Renal cortical epithelial cell (primary cell): ENCODE results near the gene DES. TPM values are rescaled to one million over a fixed set of nuclear protein-coding genes. Genes with fewer than 3 reads are reported as not detected.

Source experiments
- DNase-seq: peaks from one replicate; pipeline ENCODE4 v3.0.0-alpha.2; 2011; ENCODE audit warnings: low read depth
- total RNA-seq: library from RNA; depleted of rRNA; stranded (reverse); fragments of >200 nt; gene quantifications from 2 replicates; pipeline ENCODE4 v1.2.3, GENCODE V29; 2014

Gene DES
- total RNA-seq, 1 donor from 2014 or later, result 0.30 TPM

DNA sequence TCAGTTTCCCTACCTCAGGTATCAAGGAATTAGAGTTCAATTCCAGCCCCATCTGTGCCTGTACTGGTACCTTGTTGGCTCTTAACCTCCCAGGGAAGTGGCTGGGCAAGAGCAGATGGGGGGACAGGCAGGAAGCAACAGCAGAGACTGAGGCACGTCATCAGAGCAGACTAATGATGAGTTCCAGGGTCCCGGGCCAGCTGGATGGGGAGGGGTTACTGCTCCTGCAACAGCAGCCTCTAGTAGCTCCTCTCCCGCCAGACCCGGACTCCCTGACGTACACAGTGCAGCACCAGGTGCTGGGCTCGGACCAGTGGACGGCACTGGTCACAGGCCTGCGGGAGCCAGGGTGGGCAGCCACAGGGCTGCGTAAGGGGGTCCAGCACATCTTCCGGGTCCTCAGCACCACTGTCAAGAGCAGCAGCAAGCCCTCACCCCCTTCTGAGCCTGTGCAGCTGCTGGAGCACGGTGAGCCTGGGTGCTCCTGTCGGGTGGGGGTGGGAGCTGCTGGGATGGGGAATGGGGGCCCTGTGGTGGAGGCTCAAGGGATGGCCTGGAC, 54.5 kb downstream of the DES start:
- no peak for DNase-seq

DNA sequence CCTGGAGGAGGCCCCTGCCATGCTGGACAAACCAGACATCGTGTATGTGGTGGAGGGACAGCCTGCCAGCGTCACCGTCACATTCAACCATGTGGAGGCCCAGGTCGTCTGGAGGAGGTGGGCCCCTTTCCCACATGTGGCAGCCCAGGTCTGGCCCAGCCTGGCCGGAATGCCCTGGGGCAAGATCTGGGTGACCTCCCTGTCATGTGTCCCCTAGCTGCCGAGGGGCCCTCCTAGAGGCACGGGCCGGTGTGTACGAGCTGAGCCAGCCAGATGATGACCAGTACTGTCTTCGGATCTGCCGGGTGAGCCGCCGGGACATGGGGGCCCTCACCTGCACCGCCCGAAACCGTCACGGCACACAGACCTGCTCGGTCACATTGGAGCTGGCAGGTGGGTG, 55.3 kb downstream of the DES start:
- no peak for DNase-seq

DNA sequence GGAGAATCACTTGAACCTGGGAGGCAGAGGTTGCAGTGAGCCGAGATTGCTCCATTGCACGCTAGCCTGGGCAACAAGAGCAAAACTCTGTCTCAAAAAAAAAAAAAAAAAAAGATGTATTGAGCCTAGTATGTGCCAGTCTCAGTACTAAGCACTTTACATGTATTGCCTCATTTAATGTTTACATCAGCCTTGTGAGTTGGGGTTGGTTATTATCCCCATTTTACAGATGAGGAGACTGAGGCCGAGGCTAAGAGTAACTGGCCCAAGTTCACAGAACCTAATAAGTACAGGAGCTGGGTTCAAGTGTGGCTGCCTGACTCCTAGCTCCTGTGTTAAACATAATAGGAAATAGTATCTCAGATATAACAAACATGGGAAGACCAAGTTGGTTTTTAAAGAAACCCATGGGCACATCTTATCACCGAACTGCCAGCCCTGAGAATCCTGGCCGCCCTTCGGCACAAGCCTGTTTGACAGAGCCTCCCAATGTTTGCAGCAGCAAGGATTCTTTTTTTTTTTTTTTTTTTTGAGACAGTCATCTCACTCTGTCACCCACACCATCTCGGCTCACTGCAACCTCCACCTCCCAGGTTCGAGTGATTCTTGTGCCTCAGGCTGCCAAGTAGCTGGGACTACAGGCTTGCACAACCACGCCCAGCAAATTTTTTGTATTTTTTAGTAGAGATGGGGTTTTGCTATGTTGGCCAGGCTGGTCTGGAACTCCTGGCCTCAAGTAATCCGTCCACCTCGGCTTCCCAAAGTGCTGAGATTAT, 56.3 kb downstream of the DES start:
- no peak for DNase-seq

DNA sequence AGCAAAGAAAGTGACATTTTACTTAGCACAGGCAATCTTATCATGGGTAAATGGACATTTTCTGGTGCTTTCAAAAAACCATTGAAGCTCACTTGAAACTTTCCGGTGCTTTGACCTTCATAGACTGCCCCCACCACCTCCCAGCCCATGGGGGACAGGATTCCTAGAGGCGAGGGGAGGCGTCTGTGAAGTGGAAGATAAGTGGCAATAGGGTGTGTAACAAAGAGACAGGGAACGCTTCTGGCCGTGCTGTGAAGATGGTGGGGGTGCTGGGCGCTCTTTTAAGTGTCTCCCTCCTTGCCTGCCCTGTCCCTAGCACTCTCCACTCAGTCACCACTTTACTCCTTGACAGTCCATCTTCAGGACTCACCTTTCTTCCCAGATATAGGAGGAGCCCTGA, 57.1 kb downstream of the DES start:
- no peak for DNase-seq

DNA sequence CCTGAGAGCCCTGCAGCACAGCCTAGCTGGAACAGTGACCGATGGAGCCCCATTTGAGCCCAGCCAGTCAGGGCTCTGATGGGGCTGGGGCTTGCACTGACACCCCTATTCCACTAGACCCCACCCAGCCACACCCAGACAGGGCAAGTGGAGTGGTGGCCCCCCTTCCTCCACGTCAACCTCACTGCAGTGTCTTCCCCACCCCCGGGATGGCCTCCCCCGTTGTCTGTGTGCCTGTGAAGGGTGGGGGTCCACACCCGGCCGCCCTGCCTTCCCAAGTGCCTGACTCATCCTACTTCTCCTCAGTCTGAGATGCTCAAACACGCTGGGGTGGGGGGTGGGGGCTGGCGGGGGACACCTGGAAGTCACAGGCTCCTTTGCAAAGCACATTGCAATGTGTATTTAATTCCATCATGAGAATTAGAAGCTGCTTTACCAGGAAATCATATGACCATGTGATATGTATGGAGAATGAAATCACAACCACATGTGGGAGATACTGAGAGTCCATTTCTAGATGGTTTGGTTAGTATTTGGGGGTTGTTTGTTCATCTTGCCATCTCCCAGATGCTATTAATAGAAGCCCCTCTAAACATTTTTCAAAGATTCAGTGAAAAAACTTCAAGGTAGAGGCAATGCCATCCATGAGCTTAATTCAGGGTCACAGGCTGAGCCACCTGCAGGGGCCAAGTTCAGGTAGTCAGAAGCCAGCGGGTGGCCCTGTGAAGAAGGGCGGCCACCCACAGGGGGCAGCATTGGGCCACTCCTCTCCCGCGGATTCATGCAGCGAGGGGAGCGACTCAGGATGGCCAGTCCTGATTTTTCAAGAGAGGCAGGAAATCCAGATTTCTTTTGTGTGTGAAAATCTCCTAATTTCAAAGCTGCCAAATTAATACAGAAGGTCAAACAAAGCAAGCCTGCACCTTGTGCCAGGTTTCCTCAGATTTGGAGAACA, 57.8 kb downstream of the DES start:
- peak; percentile 27 for DNase-seq

Other genes starting within 250 kb of the DES start
- gene SLC23A3, start 248.3 kb upstream of the DES start, total RNA-seq, result 1.0 and 1.6 TPM in 2 replicates
- gene CNPPD1, start 241.5 kb upstream of the DES start, total RNA-seq, result 39.1 and 46.3 TPM in 2 replicates
- 65.6 and 73.5 TPM in 2 replicates for gene RETREG2, start 240.1 kb upstream of the DES start, total RNA-seq
- 18.4 and 30.9 TPM in 2 replicates for gene ZFAND2B, start 211.6 kb upstream of the DES start, total RNA-seq
- gene ABCB6, start 199.4 kb upstream of the DES start, total RNA-seq, result 17.2 and 23.9 TPM in 2 replicates
- gene ATG9A, start 188.7 kb upstream of the DES start, total RNA-seq, result 21.2 and 78.7 TPM in 2 replicates
- gene ANKZF1, start 188.6 kb upstream of the DES start, total RNA-seq, result 35.8 and 53.4 TPM in 2 replicates
- 9.8 and 12.9 TPM in 2 replicates for gene GLB1L, start 172.9 kb upstream of the DES start, total RNA-seq
- 30.7 and 52.7 TPM in 2 replicates for gene STK16, start 172.9 kb upstream of the DES start, total RNA-seq
- gene TUBA4B, start 165.1 kb upstream of the DES start, total RNA-seq, result 0.25 TPM in 1 of 2 replicates, not detected in the other
- 70.9 and 239 TPM in 2 replicates for gene TUBA4A, start 164.5 kb upstream of the DES start, total RNA-seq
- gene DNAJB2, start 139.0 kb upstream of the DES start, total RNA-seq, result 83.7 and 90.7 TPM in 2 replicates
- 0.35 and 0.52 TPM in 2 replicates for gene PTPRN, start 109.0 kb upstream of the DES start, total RNA-seq
- not detected in 2 replicates for gene RESP18, start 85.6 kb upstream of the DES start, total RNA-seq
- 53.1 and 61.0 TPM in 2 replicates for gene DNPEP, start 30.5 kb upstream of the DES start, total RNA-seq
- 2.3 and 10.8 TPM in 2 replicates for gene SPEG, start 16.5 kb downstream of the DES start, total RNA-seq
- gene GMPPA, start 80.5 kb downstream of the DES start, total RNA-seq, result 32.0 and 43.2 TPM in 2 replicates
- not detected in 2 replicates for gene ASIC4, start 96.1 kb downstream of the DES start, total RNA-seq
- gene CHPF, start 125.4 kb downstream of the DES start, total RNA-seq, result 73.8 and 136 TPM in 2 replicates
- 1.6 and 2.2 TPM in 2 replicates for gene TMEM198, start 125.7 kb downstream of the DES start, total RNA-seq
- gene OBSL1, start 153.2 kb downstream of the DES start, total RNA-seq, result 20.8 and 145 TPM in 2 replicates
- gene INHA, start 153.9 kb downstream of the DES start, total RNA-seq, result 0.70 TPM in 1 of 2 replicates, not detected in the other
- gene STK11IP, start 179.5 kb downstream of the DES start, total RNA-seq, result 12.7 and 18.7 TPM in 2 replicates
- 3.5 and 10.1 TPM in 2 replicates for gene SLC4A3, start 209.3 kb downstream of the DES start, total RNA-seq